ENCODE results near the gene ASIP. TPM values are rescaled to one million over a fixed set of nuclear protein-coding genes. Genes with fewer than 3 reads are reported as not detected.
"Not testable (repeated sequence)": the region's sequence is repeated elsewhere in the genome, so short reads cannot be mapped to it uniquely, and the experiment has no call there.

ASIP gene
- total RNA-seq, 1 donor from 2014 or later = not detected

DNA sequence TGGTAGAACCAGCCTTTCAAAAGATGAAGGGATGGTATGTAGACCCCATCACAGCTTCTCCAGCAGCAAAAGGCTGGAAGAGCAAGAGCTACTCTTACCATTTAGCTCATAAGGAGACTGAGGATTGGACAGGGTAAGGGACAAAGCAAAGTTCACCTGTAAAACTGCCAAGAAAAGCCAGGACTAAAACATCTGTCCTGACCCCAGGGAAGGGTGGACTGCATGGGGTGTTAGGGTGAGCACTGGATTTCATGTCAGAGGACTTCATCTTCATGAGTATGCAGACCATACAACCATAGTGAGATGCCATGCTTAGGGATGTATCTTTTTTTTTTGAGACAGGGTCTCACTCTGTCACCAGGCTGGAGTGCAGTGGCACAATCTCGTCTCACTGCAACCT, 42.6 kb downstream of the ASIP start:
- TF ChIP-seq EZH2phosphoT487 (IDR thresholded peaks at IDR 0.05) (no peak), EZH2 (IDR thresholded peaks at IDR 0.05) (no peak), CTCF (IDR thresholded peaks at IDR 0.05) (no peak)
- Mint-ChIP-seq H3K27ac (no peak overlapping the region), H3K27me3 (ENCODE audit: insufficient read depth, low read depth) (peaks cover 3% of the 10 kb centered on the region), H3K4me1 (no peaks in the 10 kb centered on the region), H3K9me3 (no peaks in the 10 kb centered on the region), H3K4me3 (no peak overlapping the region), H3K36me3 (peaks cover 42% of the 10 kb centered on the region)
- no peak overlapping the region for H2AFZ ChIP-seq (replicated peaks)
- no peaks in the 10 kb centered on the region for H3K36me3 ChIP-seq
- H3K4me2 ChIP-seq = no peak overlapping the region
- no peaks in the 10 kb centered on the region for H4K20me1 ChIP-seq (ENCODE audit: low read depth)
- H3K4me3 ChIP-seq = no peak overlapping the region
- H3K9me3 ChIP-seq (ENCODE audit: low read depth) = no peaks in the 10 kb centered on the region
- no peak overlapping the region for H3K27ac ChIP-seq
- no peak overlapping the region for H3K9ac ChIP-seq
- no peaks in the 10 kb centered on the region for H3K4me1 ChIP-seq
- no peaks in the 10 kb centered on the region for H3K79me2 ChIP-seq (ENCODE audit: low read depth)
- H3F3A ChIP-seq (ENCODE audit: low read depth) = no peaks in the 10 kb centered on the region
- H3K27me3 ChIP-seq = no peaks in the 10 kb centered on the region
- DNase-seq (ENCODE audit: low spot score) = no peak

DNA sequence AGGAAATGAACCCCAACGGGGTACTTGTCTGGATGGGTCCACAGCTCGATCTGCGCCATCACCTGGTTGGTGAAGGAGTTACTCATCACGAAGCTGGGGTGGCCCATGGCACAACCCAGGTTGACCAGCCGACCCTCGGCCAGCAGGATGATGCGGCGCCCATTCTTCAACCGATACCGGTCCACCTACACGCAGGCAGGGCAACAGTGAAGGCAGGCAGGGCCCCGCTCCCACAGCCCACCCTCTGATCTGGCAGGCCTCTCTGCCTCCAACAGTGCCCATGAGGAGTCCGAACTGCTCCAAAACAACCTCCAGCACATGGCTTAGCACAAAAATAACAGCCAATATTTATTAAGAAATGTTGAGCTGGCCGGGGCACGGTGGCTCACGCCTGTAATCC, 44.2 kb downstream of the ASIP start:
- no peaks in the 10 kb centered on the region for H3F3A ChIP-seq (ENCODE audit: low read depth)
- no peaks in the 10 kb centered on the region for H3K79me2 ChIP-seq (ENCODE audit: low read depth)
- no peaks in the 10 kb centered on the region for H3K4me1 ChIP-seq
- no peak overlapping the region for H2AFZ ChIP-seq (replicated peaks)
- H3K4me2 ChIP-seq = no peak overlapping the region
- no peaks in the 10 kb centered on the region for H3K9me3 ChIP-seq (ENCODE audit: low read depth)
- no peaks in the 10 kb centered on the region for H3K36me3 ChIP-seq
- H3K9ac ChIP-seq = no peak overlapping the region
- Mint-ChIP-seq H3K27me3 (ENCODE audit: insufficient read depth, low read depth) (peaks cover 2% of the 10 kb centered on the region), H3K9me3 (no peaks in the 10 kb centered on the region), H3K36me3 (peaks cover 41% of the 10 kb centered on the region), H3K4me1 (no peaks in the 10 kb centered on the region), H3K4me3 (no peak overlapping the region), H3K27ac (no peak overlapping the region)
- DNase-seq (ENCODE audit: low spot score) = no peak
- H3K4me3 ChIP-seq = no peak overlapping the region
- no peak overlapping the region for H3K27ac ChIP-seq
- H3K27me3 ChIP-seq = no peaks in the 10 kb centered on the region
- H4K20me1 ChIP-seq (ENCODE audit: low read depth) = no peaks in the 10 kb centered on the region
- no peak for TF ChIP-seq EZH2phosphoT487 (IDR thresholded peaks at IDR 0.05)
- TF ChIP-seq CTCF (IDR thresholded peaks at IDR 0.05) = no peak
- no peak for TF ChIP-seq EZH2 (IDR thresholded peaks at IDR 0.05)

- not testable (repeated sequence) for H3K27me3 Mint-ChIP-seq (ENCODE audit: insufficient read depth, low read depth); H3K79me2 ChIP-seq (ENCODE audit: low read depth); H3K4me3 Mint-ChIP-seq; H3K27ac Mint-ChIP-seq; H3F3A ChIP-seq (ENCODE audit: low read depth); H4K20me1 ChIP-seq (ENCODE audit: low read depth); H3K27me3 ChIP-seq; DNase-seq (ENCODE audit: low spot score); H3K9me3 ChIP-seq (ENCODE audit: low read depth); H3K4me1 Mint-ChIP-seq; H3K9ac ChIP-seq; H3K9me3 Mint-ChIP-seq; H3K4me2 ChIP-seq; H3K4me1 ChIP-seq; H2AFZ ChIP-seq (replicated peaks); H3K4me3 ChIP-seq; H3K27ac ChIP-seq; H3K36me3 ChIP-seq
- peak; percentile 21 for TF ChIP-seq CTCF (IDR thresholded peaks at IDR 0.05)
- peaks cover 45% of the 10 kb centered on the region for H3K36me3 Mint-ChIP-seq
Observed at GRCh38 chr20:34287500-34287899, 46.3 kb downstream of the ASIP start.

GRCh38 chr20:34290471-34290870, 49.2 kb downstream of the ASIP start:
- Mint-ChIP-seq H3K27ac (no peak overlapping the region), H3K9me3 (no peaks in the 10 kb centered on the region), H3K36me3 (peaks cover 46% of the 10 kb centered on the region), H3K27me3 (ENCODE audit: insufficient read depth, low read depth) (peaks cover 4% of the 10 kb centered on the region), H3K4me1 (no peaks in the 10 kb centered on the region), H3K4me3 (no peak overlapping the region)
- no peak overlapping the region for H3K27ac ChIP-seq
- TF ChIP-seq CTCF (IDR thresholded peaks at IDR 0.05) (no peak), EZH2 (IDR thresholded peaks at IDR 0.05) (no peak), EZH2phosphoT487 (IDR thresholded peaks at IDR 0.05) (no peak)
- no peak overlapping the region for H3K9ac ChIP-seq
- DNase-seq (ENCODE audit: low spot score) = no peak
- H3K36me3 ChIP-seq = no peaks in the 10 kb centered on the region
- peaks cover 11% of the 10 kb centered on the region for H4K20me1 ChIP-seq (ENCODE audit: low read depth)
- H3K4me2 ChIP-seq = no peak overlapping the region
- H3K9me3 ChIP-seq (ENCODE audit: low read depth) = no peaks in the 10 kb centered on the region
- no peaks in the 10 kb centered on the region for H3K27me3 ChIP-seq
- H3K4me1 ChIP-seq = no peaks in the 10 kb centered on the region
- H3K79me2 ChIP-seq (ENCODE audit: low read depth) = peaks cover 9% of the 10 kb centered on the region
- H3K4me3 ChIP-seq = no peak overlapping the region
- H3F3A ChIP-seq (ENCODE audit: low read depth) = no peaks in the 10 kb centered on the region
- H2AFZ ChIP-seq (replicated peaks) = no peak overlapping the region

Data from neural progenitor cell (in vitro differentiated cells).